IMR-90 (cell line): Measurements from ENCODE around the gene PRKACG.

Experiments
- BHLHE40 ChIP-seq: fragments of 150-350 bp; IDR thresholded peaks from 2 replicates; pipeline ENCODE4 v1.6.1; 2016; ENCODE audit warnings: mild to moderate bottlenecking, low read depth, low read length
- CHD1 ChIP-seq: IDR thresholded peaks from 2 replicates; pipeline ENCODE4 v1.6.1; 2012; ENCODE audit warnings: low read depth, low read length, improper control_type of control experiment
- MAZ ChIP-seq: IDR thresholded peaks from 2 replicates; pipeline ENCODE4 v1.6.1; 2012; ENCODE audit warnings: low read depth, mild to moderate bottlenecking, low read length, improper control_type of control experiment, moderate library complexity, borderline replicate concordance
- MXI1 ChIP-seq: IDR thresholded peaks from 2 replicates; pipeline ENCODE4 v1.6.1; 2012; ENCODE audit warnings: low read depth, mild to moderate bottlenecking, low read length, moderate library complexity, borderline replicate concordance
- NFE2L2 ChIP-seq: fragments of 150-350 bp; IDR thresholded peaks from 2 replicates; pipeline ENCODE4 v1.6.1; 2016; ENCODE audit warnings: low read depth, mild to moderate bottlenecking, low read length
- POLR2A ChIP-seq: IDR thresholded peaks from 2 replicates; pipeline ENCODE4 v1.6.1; 2012; ENCODE audit warnings: mild to moderate bottlenecking, low read depth, low read length
- SMC3 ChIP-seq: fragments of 150-350 bp; IDR thresholded peaks from 2 replicates; pipeline ENCODE4 v1.6.1; 2016; ENCODE audit warnings: low read depth, mild to moderate bottlenecking, antibody characterized with exemption, low read length, moderate library complexity
- TF ChIP-seq, protein P1 (sequence below): conservative IDR thresholded peaks from 2 replicates; pipeline ENCODE4 v1.5.1; 2012; ENCODE audit warnings: mild to moderate bottlenecking, low read depth, low read length, improper control_type of control experiment
- TF ChIP-seq, protein P2 (sequence below): fragments of 150-350 bp; IDR thresholded peaks from 2 replicates; pipeline ENCODE4 v1.6.1; 2017; ENCODE audit warnings: mild to moderate bottlenecking, antibody characterized with exemption, low read length, low read depth

DNA sequence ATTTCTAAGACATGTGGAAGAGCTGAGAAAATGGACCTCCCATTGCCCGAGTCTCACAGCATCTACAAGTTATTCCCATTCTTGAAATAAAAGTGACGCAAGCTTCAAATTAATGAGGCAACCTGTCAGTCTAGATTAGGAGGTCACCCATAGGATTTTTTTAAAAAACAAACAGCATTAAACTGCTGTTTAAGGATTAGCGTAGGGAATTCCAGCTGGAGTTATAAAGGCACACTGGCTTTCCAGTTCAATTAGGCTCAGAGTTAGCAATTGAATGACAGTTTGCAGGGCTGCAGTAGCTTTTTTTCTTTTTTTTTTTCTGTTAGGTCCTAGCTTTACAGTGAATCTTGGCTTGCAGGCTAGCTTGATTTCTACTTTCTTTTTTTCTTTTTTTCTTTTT lies 16.2 kb downstream of the PRKACG start:
- TF ChIP-seq, protein P1, sequence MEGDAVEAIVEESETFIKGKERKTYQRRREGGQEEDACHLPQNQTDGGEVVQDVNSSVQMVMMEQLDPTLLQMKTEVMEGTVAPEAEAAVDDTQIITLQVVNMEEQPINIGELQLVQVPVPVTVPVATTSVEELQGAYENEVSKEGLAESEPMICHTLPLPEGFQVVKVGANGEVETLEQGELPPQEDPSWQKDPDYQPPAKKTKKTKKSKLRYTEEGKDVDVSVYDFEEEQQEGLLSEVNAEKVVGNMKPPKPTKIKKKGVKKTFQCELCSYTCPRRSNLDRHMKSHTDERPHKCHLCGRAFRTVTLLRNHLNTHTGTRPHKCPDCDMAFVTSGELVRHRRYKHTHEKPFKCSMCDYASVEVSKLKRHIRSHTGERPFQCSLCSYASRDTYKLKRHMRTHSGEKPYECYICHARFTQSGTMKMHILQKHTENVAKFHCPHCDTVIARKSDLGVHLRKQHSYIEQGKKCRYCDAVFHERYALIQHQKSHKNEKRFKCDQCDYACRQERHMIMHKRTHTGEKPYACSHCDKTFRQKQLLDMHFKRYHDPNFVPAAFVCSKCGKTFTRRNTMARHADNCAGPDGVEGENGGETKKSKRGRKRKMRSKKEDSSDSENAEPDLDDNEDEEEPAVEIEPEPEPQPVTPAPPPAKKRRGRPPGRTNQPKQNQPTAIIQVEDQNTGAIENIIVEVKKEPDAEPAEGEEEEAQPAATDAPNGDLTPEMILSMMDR, result no peak
- TF ChIP-seq NFE2L2, result no peak
- TF ChIP-seq CHD1, result no peak
- TF ChIP-seq MXI1, result no peak
- TF ChIP-seq POLR2A, result no peak
- TF ChIP-seq, protein P2, sequence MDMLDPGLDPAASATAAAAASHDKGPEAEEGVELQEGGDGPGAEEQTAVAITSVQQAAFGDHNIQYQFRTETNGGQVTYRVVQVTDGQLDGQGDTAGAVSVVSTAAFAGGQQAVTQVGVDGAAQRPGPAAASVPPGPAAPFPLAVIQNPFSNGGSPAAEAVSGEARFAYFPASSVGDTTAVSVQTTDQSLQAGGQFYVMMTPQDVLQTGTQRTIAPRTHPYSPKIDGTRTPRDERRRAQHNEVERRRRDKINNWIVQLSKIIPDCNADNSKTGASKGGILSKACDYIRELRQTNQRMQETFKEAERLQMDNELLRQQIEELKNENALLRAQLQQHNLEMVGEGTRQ, result no peak
- TF ChIP-seq BHLHE40, result no peak
- no peak for TF ChIP-seq SMC3
- no peak for TF ChIP-seq MAZ
